ENCODE data around the gene DERL3. TPM values are rescaled to one million over a fixed set of nuclear protein-coding genes. Genes with fewer than 3 reads are reported as not detected.

DERL3 gene
- total RNA-seq, 1 donor, result 0.36 TPM

DNA sequence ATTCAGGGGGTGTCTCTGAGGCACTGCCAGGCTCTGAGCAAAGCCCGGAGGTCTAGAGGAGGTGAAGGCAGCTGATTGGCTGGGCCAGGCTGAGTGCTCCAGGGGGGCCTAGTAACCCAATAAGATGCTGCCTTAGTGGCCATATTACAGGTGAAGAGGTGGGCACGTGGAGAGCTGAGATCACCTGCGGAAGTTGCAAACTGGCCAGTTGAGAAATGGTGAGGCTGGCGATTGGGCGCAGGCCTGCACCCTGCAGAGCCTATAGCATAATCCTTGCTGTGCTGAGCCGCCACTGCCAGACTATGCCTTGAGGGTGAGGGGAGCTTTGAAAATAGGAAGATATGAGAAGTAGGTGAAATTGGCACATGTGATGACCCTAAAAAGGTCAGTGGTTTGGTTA lies 21.7 kb downstream of the DERL3 start:
- TF ChIP-seq, protein P1, sequence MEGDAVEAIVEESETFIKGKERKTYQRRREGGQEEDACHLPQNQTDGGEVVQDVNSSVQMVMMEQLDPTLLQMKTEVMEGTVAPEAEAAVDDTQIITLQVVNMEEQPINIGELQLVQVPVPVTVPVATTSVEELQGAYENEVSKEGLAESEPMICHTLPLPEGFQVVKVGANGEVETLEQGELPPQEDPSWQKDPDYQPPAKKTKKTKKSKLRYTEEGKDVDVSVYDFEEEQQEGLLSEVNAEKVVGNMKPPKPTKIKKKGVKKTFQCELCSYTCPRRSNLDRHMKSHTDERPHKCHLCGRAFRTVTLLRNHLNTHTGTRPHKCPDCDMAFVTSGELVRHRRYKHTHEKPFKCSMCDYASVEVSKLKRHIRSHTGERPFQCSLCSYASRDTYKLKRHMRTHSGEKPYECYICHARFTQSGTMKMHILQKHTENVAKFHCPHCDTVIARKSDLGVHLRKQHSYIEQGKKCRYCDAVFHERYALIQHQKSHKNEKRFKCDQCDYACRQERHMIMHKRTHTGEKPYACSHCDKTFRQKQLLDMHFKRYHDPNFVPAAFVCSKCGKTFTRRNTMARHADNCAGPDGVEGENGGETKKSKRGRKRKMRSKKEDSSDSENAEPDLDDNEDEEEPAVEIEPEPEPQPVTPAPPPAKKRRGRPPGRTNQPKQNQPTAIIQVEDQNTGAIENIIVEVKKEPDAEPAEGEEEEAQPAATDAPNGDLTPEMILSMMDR (IDR thresholded peaks at IDR 0.05; ENCODE audit: insufficient read depth, low read length), result no peak
- DNase-seq (ENCODE audit: low read depth), result no peak
- H3K4me3 ChIP-seq (ENCODE audit: low read depth, low read length), result no peak overlapping the region

- H3K4me3 ChIP-seq (ENCODE audit: low read depth, low read length), result no peak overlapping the region
- no peak for DNase-seq (ENCODE audit: low read depth)
- TF ChIP-seq, protein P1 (IDR thresholded peaks at IDR 0.05; ENCODE audit: insufficient read depth, low read length), result no peak
Observed at GRCh38 chr22:23816156-23816976, 22.4 kb downstream of the DERL3 start.

- H3K4me3 ChIP-seq (ENCODE audit: low read depth, low read length), result no peak overlapping the region
- TF ChIP-seq, protein P1 (IDR thresholded peaks at IDR 0.05; ENCODE audit: insufficient read depth, low read length), result no peak
Observed at GRCh38 chr22:23815541-23816155, 23.2 kb downstream of the DERL3 start.

DNA sequence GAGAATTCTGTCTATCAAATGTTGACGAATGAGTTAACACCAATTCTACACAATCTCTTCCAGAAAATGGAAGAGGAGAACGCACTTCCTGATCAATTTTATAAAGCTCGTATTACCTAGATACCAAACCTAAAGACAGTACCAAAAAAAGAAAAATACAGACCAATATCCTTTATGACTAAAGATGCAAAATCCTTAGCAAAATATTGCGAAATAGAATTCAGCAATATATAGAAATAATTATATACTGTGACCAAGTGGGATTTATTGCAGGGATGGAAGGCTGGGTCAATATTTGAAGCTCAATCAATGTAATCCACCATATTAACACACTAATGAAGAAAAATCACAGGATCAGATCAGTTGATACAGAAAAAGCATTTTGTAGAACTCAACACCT lies 26.4 kb downstream of the DERL3 start:
- H3K4me3 ChIP-seq (ENCODE audit: low read depth, low read length), result no peak overlapping the region
- no peak for DNase-seq (ENCODE audit: low read depth)
- TF ChIP-seq, protein P1 (IDR thresholded peaks at IDR 0.05; ENCODE audit: insufficient read depth, low read length), result no peak

More at GRCh38 chr22:23815541-23816155, 23.2 kb downstream of the DERL3 start:
- no peak for DNase-seq (ENCODE audit: low read depth)

DNA sequence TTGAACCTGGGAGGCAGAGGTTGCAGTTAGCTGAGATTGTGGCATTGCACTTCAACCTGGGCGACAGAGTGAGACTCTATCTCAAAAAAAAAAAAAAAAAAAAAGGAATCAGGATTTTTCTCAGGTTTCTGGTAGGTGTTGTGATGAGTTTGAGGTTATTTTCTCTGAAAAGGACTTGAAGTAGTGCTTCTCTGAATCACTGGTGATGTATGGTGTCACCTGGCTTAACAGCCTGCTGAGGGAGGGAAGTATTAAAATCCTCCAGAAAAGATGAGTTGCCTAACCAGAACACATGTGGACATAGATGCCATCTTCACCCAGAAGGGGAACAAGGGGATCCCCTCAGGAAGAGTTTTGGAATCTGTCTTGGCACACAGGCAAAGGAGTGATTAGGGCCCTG lies 32.0 kb downstream of the DERL3 start:
- DNase-seq (ENCODE audit: low read depth), result no peak
- TF ChIP-seq, protein P1 (IDR thresholded peaks at IDR 0.05; ENCODE audit: insufficient read depth, low read length), result no peak
- no peak overlapping the region for H3K4me3 ChIP-seq (ENCODE audit: low read depth, low read length)

GRCh38 chr22:23804781-23805291 lies 34.0 kb downstream of the DERL3 start:
- TF ChIP-seq, protein P1 (IDR thresholded peaks at IDR 0.05; ENCODE audit: insufficient read depth, low read length), result no peak
- H3K4me3 ChIP-seq (ENCODE audit: low read depth, low read length), result no peak overlapping the region
- no peak for DNase-seq (ENCODE audit: low read depth)
